ENCODE data around the gene HOXD11. TPM values are rescaled to one million over a fixed set of nuclear protein-coding genes. Genes with fewer than 3 reads are reported as not detected.

Gene HOXD11
- total and polyA plus RNA-seq, 9 of the 15 experiments (the other 6 are each of a cell fraction or from before 2014, with no cell fraction given): not detected

DNA sequence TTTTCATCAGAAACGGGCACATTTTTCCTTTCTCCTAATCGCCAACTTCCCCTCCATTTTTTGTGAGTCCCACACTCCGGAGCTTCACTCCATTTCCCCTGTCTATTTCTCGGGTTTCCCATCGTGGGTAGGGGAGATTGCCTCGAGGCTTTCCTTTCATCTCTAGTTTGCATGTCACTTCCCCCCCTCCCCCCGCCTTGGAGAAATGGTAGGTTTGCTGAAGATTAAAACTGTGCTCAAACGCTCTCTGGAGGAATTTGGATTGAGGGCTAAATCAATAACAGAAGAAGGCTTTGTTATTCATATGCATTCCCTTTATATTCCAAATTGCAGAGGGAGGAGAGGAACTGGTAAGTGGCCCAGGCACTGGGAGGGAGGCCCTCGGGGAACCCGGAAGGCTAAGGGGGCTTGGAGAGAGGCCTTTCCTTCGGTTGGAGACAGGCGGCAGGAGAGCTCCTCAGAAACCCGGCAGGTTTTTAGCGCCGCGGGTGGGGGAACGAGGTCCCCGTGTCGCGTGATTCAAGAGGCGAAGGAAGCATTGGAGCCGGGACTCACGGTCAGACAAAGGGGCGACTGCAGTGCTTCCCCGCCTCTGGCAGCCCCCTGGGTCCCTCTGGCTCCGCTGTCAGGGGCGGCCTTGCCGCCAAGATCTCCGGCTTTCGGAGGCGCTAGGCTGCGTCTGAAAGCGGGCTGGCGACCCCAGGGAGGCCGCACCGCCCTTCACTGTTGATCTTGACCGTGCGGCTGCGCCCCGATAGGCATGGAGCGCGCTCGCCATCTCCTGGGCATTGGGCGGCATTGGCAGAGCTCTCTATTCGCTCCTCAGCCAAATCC is 9.9 kb upstream of the HOXD11 start:
- peak overlapping the region; percentile 29 for H3K4me3 ChIP-seq
- no peaks in the 10 kb centered on the region for H3K36me3 ChIP-seq (ENCODE audit: control insufficient read depth, insufficient read depth, low read length)
- peaks cover 17% of the 10 kb centered on the region; the same call in 1 of the 2 replicates for H4K20me1 ChIP-seq (replicated peaks; ENCODE audit: control insufficient read depth, insufficient read depth, low read length)
- no peak overlapping the region for H3K27ac ChIP-seq (ENCODE audit: extremely low read depth, low read depth, low read length)
- ATAC-seq (peak; percentile 96), DNase-seq (ENCODE audit: extremely low read depth in 1 of 4, low spot score in 3 of 4) (peak; percentile 84 to 86 (median 84)), FAIRE-seq (peak; percentile 74)
- H3K79me2 ChIP-seq (ENCODE audit: control insufficient read depth, insufficient read depth, low read length): no peaks in the 10 kb centered on the region
- H3K27me3 ChIP-seq (ENCODE audit: control insufficient read depth in 2 of 2, insufficient read depth in 2 of 2, low read length in 2 of 2): peaks cover 70 to 80% of the 10 kb centered on the region in 2 experiments
- CTCF ChIA-PET (ENCODE audit: low intra/inter-chr PET ratio): interaction anchor here (0.6 to 2.7 kb wide), 10 partner anchors 9 to 1066 kb away, joined by 3 to 13 read pairs (median 3); no protein-coding TSS in a partner anchor
- intact Hi-C loops (cut with micrococcal nuclease) (loop anchor here (1.0 to 5.0 kb wide), 6 partner anchors 220 to 1350 kb away; no protein-coding TSS in a partner anchor), in situ Hi-C loops (cut with MboI) (loop anchor here (5.0 to 25.0 kb wide), 2 partner anchors 735 to 1060 kb away; no protein-coding TSS in a partner anchor)
- no peaks in the 10 kb centered on the region for H3K9me1 ChIP-seq (ENCODE audit: control insufficient read depth, insufficient read depth, low read length)
- 1% methylated on average over 40 of the region's 45 CpGs for WGBS (ENCODE audit: insufficient coverage, low coverage, missing lambda C conversion rate)
- POLR2A ChIA-PET: interaction anchor here (0.6 to 0.7 kb wide), 2 partner anchors 695 to 925 kb away, joined by 3 read pairs; no protein-coding TSS in a partner anchor
- no TSS peak for BruUV-seq (replicated peaks)
- H2AFZ ChIP-seq (ENCODE audit: low read depth, low read length): peak overlapping the region; percentile 79
- peaks cover 8 to 33% of the 10 kb centered on the region in 2 experiments for H3K4me1 ChIP-seq (replicated peaks in 1 of 2; ENCODE audit: control insufficient read depth in 2 of 2, insufficient read depth in 2 of 2, low read length in 2 of 2)
- H3K9me3 ChIP-seq (replicated peaks; ENCODE audit: control insufficient read depth, insufficient read depth, low read depth, low read length): no peaks in the 10 kb centered on the region
- peak overlapping the region; percentile 43 to 92; a peak in 3 of 4 replicates for H3K9ac ChIP-seq (ENCODE audit: insufficient read depth in 1 of 2, low read depth in 2 of 2, low read length in 2 of 2)
- peak overlapping the region; percentile 72 for H3K4me2 ChIP-seq (ENCODE audit: insufficient read depth, low read length)
- no peak for TF ChIP-seq ZNF311 (CRISPR knock-in tag; IDR thresholded peaks at IDR 0.05)
- no peak for TF ChIP-seq RBM25 (IDR thresholded peaks at IDR 0.05; ENCODE audit: low read depth, low read length, severe bottlenecking)
- TF ChIP-seq PHTF2 (CRISPR knock-in tag; IDR thresholded peaks at IDR 0.05): no peak
- no peak for TF ChIP-seq PRPF4 (IDR thresholded peaks at IDR 0.05; ENCODE audit: insufficient read depth, low read depth, low read length, poor library complexity, severe bottlenecking)
- TF ChIP-seq RFX1 (IDR thresholded peaks at IDR 0.05): no peak
- no peak for TF ChIP-seq TEAD2 (tag; IDR thresholded peaks at IDR 0.05)
- no peak; the same call in 1 of the 2 replicates for TF ChIP-seq ZNF12 (CRISPR knock-in tag; IDR thresholded peaks at IDR 0.05)
- TF ChIP-seq GABPA (tag; conservative IDR thresholded peaks at IDR 0.05; ENCODE audit: low read depth): no peak
- TF ChIP-seq ARID2 (IDR thresholded peaks at IDR 0.05): no peak
- TF ChIP-seq DDX20 (tag; IDR thresholded peaks at IDR 0.05; ENCODE audit: low read depth): no peak
- TF ChIP-seq ZNF561 (CRISPR knock-in tag; conservative IDR thresholded peaks at IDR 0.05): no peak
- no peak for TF ChIP-seq TCF7L2 (IDR thresholded peaks at IDR 0.05; ENCODE audit: low read depth, low read length)
- no peak for TF ChIP-seq SIX5 (IDR thresholded peaks at IDR 0.05; ENCODE audit: borderline replicate concordance in 1 of 2, insufficient read depth in 1 of 2, low read depth in 1 of 2, low read length in 2 of 2)
- TF ChIP-seq HNRNPLL (IDR thresholded peaks at IDR 0.05; ENCODE audit: low read depth, low read length, poor library complexity, severe bottlenecking): no peak
- no peak for TF ChIP-seq SLC30A9 (CRISPR knock-in tag; IDR thresholded peaks at IDR 0.05)
- no peak for TF ChIP-seq RBM39 (optimal IDR thresholded peaks at IDR 0.05; ENCODE audit: low read depth, low read length)
- TF ChIP-seq PHF8 (IDR thresholded peaks at IDR 0.05; ENCODE audit: borderline replicate concordance, low read length): 0 out of 2 replicates have a peak, but pooled peaks have one; percentile 6
- no peak for TF ChIP-seq KDM4B (IDR thresholded peaks at IDR 0.05; ENCODE audit: borderline replicate concordance in 2 of 2, low read depth in 1 of 2)
- TF ChIP-seq XRCC4 (IDR thresholded peaks at IDR 0.05; ENCODE audit: extremely low read depth, insufficient read depth, insufficient read length): no peak
- TF ChIP-seq ZNF217 (CRISPR knock-in tag; IDR thresholded peaks at IDR 0.05): no peak
- TF ChIP-seq MAFG (tag; conservative IDR thresholded peaks at IDR 0.05): no peak
- TF ChIP-seq SMAD4 (CRISPR knock-in tag; conservative IDR thresholded peaks at IDR 0.05): 0 out of 2 replicates have a peak, but pooled peaks have one; percentile 22
- no peak for TF ChIP-seq STAT5B (CRISPR knock-in tag; IDR thresholded peaks at IDR 0.05)
- no peak for TF ChIP-seq PHF20 (IDR thresholded peaks at IDR 0.05; ENCODE audit: partially characterized antibody)

All from K562 (cell line).